SH-SY5Y (cell line): ENCODE data around the gene HDAC8.

Experiments used
- GATA2 ChIP-seq: IDR thresholded peaks from 2 replicates; pipeline ENCODE4 v1.6.1; 2011; ENCODE audit warnings: mild to moderate bottlenecking, low read depth, low read length
- GATA3 ChIP-seq: IDR thresholded peaks from 2 replicates; pipeline ENCODE4 v1.6.1; 2011; ENCODE audit warnings: low read depth, mild to moderate bottlenecking, low read length, moderate library complexity

GRCh38 chrX:72460715-72461114 lies 111.9 kb downstream of the HDAC8 start:
- TF ChIP-seq GATA2 (no peak), GATA3 (no peak)
